ENCODE data around the gene UGT1A8. TPM values are rescaled to one million over a fixed set of nuclear protein-coding genes. Genes with fewer than 3 reads are reported as not detected.

UGT1A8 gene
- total RNA-seq, 1 donor from 2014 or later, result not detected

DNA sequence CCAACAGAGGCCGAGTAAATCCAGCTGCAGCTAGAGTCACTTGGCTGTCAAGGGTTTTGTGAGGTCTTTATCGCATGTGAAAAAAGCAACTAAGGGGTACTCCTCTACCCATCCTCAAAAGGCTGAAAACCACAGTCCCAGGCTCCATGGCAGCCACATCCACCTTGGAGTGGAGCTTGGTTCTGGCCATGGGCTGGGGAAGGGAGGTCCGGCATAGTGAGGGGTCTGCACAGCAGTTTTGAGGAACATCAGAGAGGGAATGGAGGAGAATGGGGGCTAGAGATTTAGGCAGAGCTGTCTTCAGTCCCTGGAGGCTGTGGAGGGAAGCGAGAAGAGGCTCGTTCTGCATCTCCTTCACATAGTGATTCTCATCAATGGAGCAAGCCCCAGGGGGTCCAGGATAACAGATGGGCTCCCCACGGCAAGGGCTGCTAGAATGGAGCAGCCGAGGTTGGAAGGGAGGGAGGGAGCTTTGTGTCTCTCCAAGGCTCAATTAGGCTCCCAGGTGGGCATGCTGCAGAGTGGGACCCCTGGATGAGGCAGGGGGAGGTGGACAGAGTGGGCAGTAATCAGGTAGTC lies 181.7 kb downstream of the UGT1A8 start:
- H3K9me3 ChIP-seq, result no peaks in the 10 kb centered on the region
- no peaks in the 10 kb centered on the region for H3K4me1 ChIP-seq
- TF ChIP-seq, protein P1, sequence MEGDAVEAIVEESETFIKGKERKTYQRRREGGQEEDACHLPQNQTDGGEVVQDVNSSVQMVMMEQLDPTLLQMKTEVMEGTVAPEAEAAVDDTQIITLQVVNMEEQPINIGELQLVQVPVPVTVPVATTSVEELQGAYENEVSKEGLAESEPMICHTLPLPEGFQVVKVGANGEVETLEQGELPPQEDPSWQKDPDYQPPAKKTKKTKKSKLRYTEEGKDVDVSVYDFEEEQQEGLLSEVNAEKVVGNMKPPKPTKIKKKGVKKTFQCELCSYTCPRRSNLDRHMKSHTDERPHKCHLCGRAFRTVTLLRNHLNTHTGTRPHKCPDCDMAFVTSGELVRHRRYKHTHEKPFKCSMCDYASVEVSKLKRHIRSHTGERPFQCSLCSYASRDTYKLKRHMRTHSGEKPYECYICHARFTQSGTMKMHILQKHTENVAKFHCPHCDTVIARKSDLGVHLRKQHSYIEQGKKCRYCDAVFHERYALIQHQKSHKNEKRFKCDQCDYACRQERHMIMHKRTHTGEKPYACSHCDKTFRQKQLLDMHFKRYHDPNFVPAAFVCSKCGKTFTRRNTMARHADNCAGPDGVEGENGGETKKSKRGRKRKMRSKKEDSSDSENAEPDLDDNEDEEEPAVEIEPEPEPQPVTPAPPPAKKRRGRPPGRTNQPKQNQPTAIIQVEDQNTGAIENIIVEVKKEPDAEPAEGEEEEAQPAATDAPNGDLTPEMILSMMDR (IDR thresholded peaks at IDR 0.05), result no peak
- DNase-seq (ENCODE audit: low spot score in 2 of 2), result no peak
- H3K27ac ChIP-seq, result no peak overlapping the region
- H3K27me3 ChIP-seq, result no peaks in the 10 kb centered on the region
- H3K36me3 ChIP-seq, result no peaks in the 10 kb centered on the region
- intact Hi-C loops (cut with DNase I), result no loop called here
- no peak overlapping the region for H3K4me3 ChIP-seq

DNA sequence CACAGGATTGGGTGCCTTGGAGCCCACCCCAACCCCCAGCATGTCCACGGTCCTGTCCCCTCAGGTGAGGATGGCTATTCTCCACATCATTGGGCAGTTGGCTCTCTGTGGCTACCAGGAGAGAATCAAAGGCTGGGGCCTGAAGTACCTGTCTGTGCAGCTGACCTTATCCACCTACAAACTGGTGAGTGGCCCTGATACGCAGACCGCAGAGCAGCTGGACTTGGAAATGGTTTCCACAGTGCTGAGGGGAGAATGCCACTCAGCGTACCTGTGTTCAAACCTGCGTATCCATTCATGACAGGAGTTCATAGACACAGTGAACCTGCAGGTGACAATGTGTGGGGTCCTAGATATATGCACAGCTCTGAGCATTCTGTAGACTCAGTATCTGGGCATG lies 182.3 kb downstream of the UGT1A8 start:
- Histone ChIP-seq H3K4me1 (no peaks in the 10 kb centered on the region), H3K4me3 (no peak overlapping the region), H3K27ac (no peak overlapping the region), H3K27me3 (no peaks in the 10 kb centered on the region), H3K9me3 (no peaks in the 10 kb centered on the region), H3K36me3 (no peaks in the 10 kb centered on the region)
- intact Hi-C loops (cut with DNase I), result no loop called here
- no peak for DNase-seq (ENCODE audit: low spot score in 2 of 2)
- TF ChIP-seq, protein P1 (IDR thresholded peaks at IDR 0.05), result no peak

DNA sequence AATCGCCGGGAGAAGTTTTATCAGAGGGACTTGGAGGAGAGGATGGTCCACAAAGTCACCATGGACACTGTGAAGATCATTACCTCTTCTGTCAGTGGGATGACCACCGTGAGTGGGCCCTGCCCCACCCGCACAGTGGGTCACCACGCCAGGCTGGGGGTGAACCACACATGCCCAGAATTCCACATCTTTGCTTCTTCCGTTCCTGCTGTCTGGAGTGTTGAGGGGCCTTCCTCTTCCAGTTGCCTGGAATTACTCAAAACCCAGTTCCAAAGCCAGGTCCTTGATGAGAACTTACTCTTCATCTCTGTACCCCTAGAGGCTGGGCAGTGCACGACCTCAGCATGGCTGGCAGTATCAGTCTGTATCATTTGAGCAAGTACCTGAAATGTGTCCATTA lies 182.8 kb downstream of the UGT1A8 start:
- H3K27me3 ChIP-seq, result no peaks in the 10 kb centered on the region
- no peaks in the 10 kb centered on the region for H3K4me1 ChIP-seq
- H3K4me3 ChIP-seq, result no peak overlapping the region
- H3K27ac ChIP-seq, result no peak overlapping the region
- no peaks in the 10 kb centered on the region for H3K9me3 ChIP-seq
- no peak for DNase-seq (ENCODE audit: low spot score in 2 of 2)
- intact Hi-C loops (cut with DNase I), result no loop called here
- no peaks in the 10 kb centered on the region for H3K36me3 ChIP-seq
- TF ChIP-seq, protein P1 (IDR thresholded peaks at IDR 0.05), result no peak

DNA sequence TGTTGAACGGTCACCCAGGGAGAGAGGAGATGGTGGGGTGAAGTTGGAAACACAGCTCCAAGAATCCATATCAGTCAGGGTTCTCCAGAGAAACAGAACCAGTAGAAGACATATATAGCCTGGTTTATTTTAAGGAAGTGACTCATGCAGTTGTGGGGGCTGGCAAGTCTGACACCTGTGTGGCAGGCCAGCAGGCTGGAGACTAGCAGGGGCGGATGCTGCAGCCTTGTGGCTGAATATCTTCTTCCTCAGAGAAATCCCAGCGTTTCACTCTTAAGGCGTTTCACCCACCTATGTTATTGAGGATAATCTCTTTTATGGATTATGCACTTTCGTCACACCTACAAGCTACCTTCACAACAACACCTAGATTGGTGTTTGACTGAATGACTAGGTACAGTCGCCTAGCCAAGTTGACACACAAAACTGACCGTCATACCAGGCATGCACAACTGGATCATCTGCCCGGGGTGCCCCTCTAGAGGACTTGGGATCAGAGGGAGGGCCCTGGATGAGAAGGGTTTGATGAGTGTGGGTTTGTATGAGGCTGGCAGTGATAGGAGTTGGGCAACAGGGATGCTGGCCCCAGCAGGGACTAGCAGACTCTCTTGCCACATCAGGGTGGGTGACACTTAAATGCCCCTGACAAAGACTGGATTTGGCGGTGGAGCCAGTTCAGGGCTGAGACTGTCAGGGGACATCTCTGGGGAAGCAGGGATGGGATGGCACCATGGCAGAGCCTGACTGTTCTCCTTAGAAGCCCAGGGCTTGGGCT lies 184.1 kb downstream of the UGT1A8 start:
- H3K9me3 ChIP-seq, result no peaks in the 10 kb centered on the region
- TF ChIP-seq, protein P1 (IDR thresholded peaks at IDR 0.05), result no peak
- intact Hi-C loops (cut with DNase I), result no loop called here
- no peak overlapping the region for H3K4me3 ChIP-seq
- H3K27ac ChIP-seq, result no peak overlapping the region
- no peaks in the 10 kb centered on the region for H3K27me3 ChIP-seq
- H3K36me3 ChIP-seq, result no peaks in the 10 kb centered on the region
- H3K4me1 ChIP-seq, result no peaks in the 10 kb centered on the region
- no peak for DNase-seq (ENCODE audit: low spot score in 2 of 2)

DNA sequence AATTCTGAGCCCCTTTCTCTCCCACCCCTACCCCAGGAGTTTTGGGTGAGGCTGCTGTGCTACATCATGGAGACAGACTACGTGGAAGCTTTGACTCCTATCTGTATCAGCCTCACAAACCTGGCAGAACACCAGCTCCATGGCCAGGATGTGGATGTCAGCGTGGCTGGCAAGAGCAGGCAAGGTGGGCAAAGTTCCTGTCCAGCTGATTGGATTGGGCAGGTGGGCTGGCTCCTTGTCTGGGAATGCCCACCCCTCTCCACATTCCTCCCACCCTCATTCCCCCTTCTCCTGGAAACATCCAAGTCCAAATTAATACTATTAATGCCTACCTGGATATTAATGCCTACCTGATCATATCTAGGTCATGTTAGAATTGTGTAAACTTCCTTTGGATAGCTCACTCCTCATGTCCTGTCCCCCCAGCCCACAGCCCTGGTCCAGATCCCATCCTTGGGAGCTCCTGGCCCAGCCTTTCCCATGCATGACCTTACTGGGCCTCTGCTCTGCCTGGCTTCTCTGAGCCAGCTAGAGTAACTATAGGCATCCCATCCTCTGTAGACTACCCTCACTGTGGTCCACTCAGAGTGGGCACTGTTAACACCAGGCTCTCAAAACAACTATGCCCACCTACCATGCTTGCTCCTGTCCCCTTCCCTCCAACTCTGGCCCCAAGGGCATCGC lies 184.8 kb downstream of the UGT1A8 start:
- no peak for DNase-seq (ENCODE audit: low spot score in 2 of 2)
- no peaks in the 10 kb centered on the region for H3K4me1 ChIP-seq
- H3K27me3 ChIP-seq, result no peaks in the 10 kb centered on the region
- no peak overlapping the region for H3K27ac ChIP-seq
- no peaks in the 10 kb centered on the region for H3K36me3 ChIP-seq
- no peaks in the 10 kb centered on the region for H3K9me3 ChIP-seq
- no peak overlapping the region for H3K4me3 ChIP-seq
- TF ChIP-seq, protein P1 (IDR thresholded peaks at IDR 0.05), result no peak
- intact Hi-C loops (cut with DNase I), result no loop called here
